AG08395 (cell line): ENCODE data around the gene MEI1.

Source experiments
- DNase-seq: peaks from one replicate; pipeline ENCODE4 v3.0.0; 2012; ENCODE audit warnings: mixed read lengths, low spot score

The MEI1 gene

DNA sequence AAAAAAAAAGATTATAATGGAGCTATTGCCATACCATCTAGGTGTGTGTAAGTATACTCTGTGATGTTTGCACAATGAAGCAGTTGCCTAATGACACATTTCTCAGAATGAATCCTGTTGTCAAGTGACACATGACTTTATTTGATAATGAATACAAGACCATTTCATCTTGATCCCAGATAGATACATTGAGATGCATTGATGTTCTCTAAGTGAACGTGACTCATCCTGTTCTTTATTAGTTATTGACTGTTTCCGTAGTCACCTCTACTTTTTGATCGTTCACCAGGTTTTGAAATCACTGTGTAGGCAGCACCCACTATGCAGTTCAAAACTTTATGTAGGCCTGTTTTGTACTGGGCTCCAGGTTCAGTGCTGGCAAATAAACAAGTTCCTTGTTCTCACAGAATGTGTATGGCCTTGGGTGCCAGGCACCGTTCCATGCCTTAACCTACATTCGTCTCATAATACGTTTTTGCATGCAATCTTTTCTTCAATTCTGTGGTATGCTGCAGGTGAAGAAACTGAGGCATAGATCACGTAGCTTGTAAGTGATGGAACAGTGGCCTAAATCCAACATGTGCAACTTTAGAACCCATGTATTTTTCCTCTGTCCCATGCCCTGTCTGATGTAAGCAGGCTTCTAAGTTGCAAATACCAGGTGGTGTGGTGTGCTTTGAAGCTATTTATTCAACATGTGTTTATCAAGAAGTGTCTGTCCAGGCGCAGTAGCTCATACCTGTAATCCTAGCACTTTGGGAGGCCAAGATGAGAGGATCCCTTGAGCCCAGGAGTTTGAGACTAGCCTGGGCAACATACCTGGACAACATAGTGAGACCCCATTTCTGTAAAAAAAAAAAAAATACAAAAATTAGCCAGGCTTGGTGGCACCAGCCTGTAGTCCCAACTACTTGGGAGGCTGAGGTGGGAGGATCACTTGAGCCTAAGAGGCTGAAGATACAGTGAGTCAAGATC is 144.0 kb downstream of the MEI1 start:
- DNase-seq, result no peak

GRCh38 chr22:41844036-41844435 is 144.7 kb downstream of the MEI1 start:
- no peak for DNase-seq

- no peak for DNase-seq
Observed at GRCh38 chr22:41844513-41844912, 145.2 kb downstream of the MEI1 start.

GRCh38 chr22:41845380-41846267 is 146.3 kb downstream of the MEI1 start:
- DNase-seq, result no peak

DNA sequence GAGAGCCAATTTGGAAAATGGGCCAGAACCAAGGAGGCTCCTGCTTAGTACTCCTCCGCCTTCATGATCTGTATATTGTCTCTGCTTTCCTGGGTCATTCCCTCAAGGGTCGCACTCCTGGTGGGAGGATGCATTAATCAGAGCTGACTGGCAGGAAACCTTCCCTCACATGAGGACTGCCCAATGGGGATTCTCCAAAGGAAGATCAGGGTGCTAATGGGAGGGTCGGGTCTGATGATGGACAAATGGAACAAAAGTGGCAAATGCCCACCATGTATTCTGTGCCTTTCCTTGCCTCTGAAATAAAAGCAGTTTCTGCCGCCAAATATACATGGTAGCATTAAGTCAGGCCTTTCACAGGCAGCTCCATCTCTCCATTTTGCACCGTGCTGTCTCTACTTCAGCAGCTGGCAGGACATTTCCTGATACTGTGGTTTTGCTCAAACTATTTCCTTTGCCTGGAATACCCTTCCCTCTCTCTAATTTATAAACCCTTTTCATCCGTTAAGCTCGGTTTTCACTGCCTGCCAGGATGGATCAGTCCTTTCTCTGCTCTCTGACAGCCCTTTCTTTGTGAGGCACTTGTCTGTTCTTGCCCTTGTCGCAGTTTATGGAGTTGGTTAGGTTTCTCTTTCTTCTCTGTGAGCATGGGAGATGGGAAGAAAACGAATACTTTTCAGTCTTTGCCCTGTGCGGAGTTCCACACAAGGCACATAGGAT is 147.1 kb downstream of the MEI1 start:
- no peak for DNase-seq

- DNase-seq, result no peak
Observed at GRCh38 chr22:41847300-41847699, 148.0 kb downstream of the MEI1 start.

DNA sequence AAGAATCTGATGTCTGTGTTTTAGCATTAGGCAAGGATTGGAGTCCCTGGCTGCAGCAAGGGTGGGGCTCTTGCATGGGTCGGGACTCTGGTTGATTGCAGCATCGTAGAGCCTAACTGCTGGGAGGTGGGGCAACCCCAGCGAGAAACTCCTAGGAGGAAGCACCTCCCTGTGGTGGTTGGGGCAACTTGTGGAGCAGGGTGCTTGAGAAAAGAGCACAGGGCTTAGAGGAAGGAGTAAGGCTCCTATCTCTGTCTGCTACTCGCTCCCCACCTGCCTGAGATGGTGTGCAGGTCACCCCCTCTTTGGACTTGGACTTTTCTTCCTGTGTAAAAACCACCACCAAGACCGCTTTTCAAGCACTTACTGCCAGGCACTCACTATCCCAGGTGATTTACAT is 149.2 kb downstream of the MEI1 start:
- no peak for DNase-seq
